ENCODE measurements around the gene WNT5A. TPM values are rescaled to one million over a fixed set of nuclear protein-coding genes. Genes with fewer than 3 reads are reported as not detected.

The WNT5A gene
- total RNA-seq, 3 donors from 2014 or later, result 7.0 to 54.7 (median 18.7) TPM

DNA sequence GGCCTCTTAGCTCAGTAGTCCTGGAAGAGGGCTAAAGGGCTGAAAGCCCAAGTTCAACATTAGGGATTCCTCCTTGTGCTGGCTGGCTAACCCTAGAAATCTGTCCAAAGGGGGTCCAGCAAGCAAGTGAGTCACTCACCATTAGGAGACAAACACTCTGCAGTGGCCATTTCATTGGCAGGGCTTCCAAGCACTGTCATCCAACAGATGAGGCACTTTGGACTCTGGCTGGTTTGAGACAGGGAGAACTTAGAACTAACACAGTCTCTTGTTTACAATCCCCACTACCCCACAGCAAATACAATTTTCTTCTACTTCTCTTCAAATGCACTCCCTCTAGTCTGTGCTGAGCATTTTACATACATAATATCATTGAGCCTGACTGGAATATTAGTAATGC lies 10.1 kb upstream of the WNT5A start:
- no peak overlapping the region for H3K4me3 ChIP-seq
- H3K27me3 ChIP-seq, result no peaks in the 10 kb centered on the region
- H3K4me1 ChIP-seq, result no peaks in the 10 kb centered on the region
- H3K36me3 ChIP-seq, result no peaks in the 10 kb centered on the region
- no peak for DNase-seq (ENCODE audit: low spot score in 2 of 2)
- intact Hi-C loops (cut with DNase I; ENCODE audit: low total_unique reads), result no loop called here
- no peaks in the 10 kb centered on the region for H3K9me3 ChIP-seq
- H3K27ac ChIP-seq, result no peak overlapping the region
- TF ChIP-seq, protein P1, sequence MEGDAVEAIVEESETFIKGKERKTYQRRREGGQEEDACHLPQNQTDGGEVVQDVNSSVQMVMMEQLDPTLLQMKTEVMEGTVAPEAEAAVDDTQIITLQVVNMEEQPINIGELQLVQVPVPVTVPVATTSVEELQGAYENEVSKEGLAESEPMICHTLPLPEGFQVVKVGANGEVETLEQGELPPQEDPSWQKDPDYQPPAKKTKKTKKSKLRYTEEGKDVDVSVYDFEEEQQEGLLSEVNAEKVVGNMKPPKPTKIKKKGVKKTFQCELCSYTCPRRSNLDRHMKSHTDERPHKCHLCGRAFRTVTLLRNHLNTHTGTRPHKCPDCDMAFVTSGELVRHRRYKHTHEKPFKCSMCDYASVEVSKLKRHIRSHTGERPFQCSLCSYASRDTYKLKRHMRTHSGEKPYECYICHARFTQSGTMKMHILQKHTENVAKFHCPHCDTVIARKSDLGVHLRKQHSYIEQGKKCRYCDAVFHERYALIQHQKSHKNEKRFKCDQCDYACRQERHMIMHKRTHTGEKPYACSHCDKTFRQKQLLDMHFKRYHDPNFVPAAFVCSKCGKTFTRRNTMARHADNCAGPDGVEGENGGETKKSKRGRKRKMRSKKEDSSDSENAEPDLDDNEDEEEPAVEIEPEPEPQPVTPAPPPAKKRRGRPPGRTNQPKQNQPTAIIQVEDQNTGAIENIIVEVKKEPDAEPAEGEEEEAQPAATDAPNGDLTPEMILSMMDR (IDR thresholded peaks at IDR 0.05), result no peak
- TF ChIP-seq POLR2A (IDR thresholded peaks at IDR 0.05), result no peak
- no peak for TF ChIP-seq POLR2AphosphoS5 (IDR thresholded peaks at IDR 0.05)

DNA sequence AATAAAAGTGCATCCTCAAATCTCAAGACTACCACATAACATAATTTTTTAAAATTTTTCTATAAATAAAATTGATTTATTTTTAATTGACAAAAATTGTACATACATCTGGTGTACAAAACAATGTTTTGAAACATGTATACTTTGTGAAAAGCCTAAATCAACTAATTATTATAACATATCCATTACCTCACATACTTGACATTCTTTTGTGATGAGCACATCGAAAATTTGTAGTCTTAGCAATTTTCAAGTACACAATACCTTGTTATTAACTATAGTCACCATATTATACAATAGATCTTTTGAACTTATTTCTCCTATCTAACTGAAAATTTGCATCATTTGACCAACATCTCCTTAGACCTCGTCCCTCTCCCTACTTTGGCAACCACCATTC lies 7.9 kb upstream of the WNT5A start:
- no peak overlapping the region for H3K4me3 ChIP-seq
- intact Hi-C loops (cut with DNase I; ENCODE audit: low total_unique reads), result no loop called here
- DNase-seq (ENCODE audit: low spot score in 2 of 2), result no peak
- TF ChIP-seq POLR2AphosphoS5 (IDR thresholded peaks at IDR 0.05), result no peak
- H3K27me3 ChIP-seq, result no peaks in the 10 kb centered on the region
- no peaks in the 10 kb centered on the region for H3K36me3 ChIP-seq
- H3K4me1 ChIP-seq, result no peaks in the 10 kb centered on the region
- H3K27ac ChIP-seq, result no peak overlapping the region
- H3K9me3 ChIP-seq, result no peaks in the 10 kb centered on the region

DNA sequence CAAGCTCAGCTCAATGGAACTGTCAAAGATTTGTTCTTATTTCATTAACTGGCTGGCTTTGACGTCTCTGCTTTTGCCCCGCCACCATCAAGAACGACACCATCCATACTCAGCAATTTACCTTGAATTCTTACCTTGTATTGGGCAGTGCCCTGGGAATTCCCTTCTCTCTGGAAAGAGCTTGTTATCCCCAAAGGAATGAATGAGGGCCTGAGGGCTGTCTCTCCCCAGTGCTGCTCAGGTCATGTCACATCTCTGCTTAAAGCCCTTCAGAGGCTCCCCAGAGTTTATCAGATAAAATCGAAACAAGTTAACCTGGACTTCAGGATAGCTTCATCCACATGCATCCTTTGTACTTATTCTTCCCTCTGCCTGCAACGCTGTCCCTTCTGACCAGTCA lies 5.9 kb upstream of the WNT5A start:
- intact Hi-C loops (cut with DNase I; ENCODE audit: low total_unique reads), result no loop called here
- Histone ChIP-seq H3K36me3 (no peaks in the 10 kb centered on the region), H3K27me3 (no peaks in the 10 kb centered on the region), H3K27ac (no peak overlapping the region), H3K4me1 (no peaks in the 10 kb centered on the region), H3K9me3 (no peaks in the 10 kb centered on the region), H3K4me3 (no peak overlapping the region)
- no peak for DNase-seq (ENCODE audit: low spot score in 2 of 2)
- no peak for TF ChIP-seq POLR2A (IDR thresholded peaks at IDR 0.05)
- TF ChIP-seq, protein P1 (IDR thresholded peaks at IDR 0.05), result no peak

DNA sequence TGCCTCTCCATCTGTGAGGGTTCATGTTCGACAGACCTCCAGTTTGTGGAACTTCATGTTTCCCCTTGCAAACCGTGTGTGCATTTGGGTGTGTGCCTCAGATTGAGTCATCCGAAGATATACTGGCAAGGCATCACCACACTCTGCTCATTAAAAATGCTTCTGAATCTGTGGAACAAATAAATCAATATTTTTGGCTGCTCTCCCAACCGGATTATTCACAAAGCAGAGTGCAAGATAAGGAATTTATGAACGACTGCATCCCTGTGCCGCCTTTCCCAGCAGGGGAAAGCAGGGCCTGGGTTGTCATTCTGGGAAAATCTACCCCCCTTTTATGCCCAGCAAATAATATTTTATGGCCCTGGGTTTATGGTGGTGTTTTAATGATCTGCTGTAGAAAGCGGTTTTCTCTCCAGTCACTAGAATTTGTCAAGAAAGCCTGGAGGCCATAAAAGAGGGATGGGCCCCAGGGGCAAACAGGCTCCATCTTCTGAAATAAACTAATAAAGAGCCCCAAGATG lies 4.2 kb upstream of the WNT5A start:
- H3K4me1 ChIP-seq, result no peaks in the 10 kb centered on the region
- intact Hi-C loops (cut with DNase I; ENCODE audit: low total_unique reads), result no loop called here
- no peaks in the 10 kb centered on the region for H3K36me3 ChIP-seq
- no peaks in the 10 kb centered on the region for H3K27me3 ChIP-seq
- H3K27ac ChIP-seq, result no peak overlapping the region
- no peak for DNase-seq (ENCODE audit: low spot score in 2 of 2)
- H3K9me3 ChIP-seq, result no peaks in the 10 kb centered on the region
- TF ChIP-seq POLR2A (IDR thresholded peaks at IDR 0.05) (no peak), POLR2AphosphoS5 (IDR thresholded peaks at IDR 0.05) (no peak)
- TF ChIP-seq, protein P1 (IDR thresholded peaks at IDR 0.05), result no peak
- H3K4me3 ChIP-seq, result no peak overlapping the region

DNA sequence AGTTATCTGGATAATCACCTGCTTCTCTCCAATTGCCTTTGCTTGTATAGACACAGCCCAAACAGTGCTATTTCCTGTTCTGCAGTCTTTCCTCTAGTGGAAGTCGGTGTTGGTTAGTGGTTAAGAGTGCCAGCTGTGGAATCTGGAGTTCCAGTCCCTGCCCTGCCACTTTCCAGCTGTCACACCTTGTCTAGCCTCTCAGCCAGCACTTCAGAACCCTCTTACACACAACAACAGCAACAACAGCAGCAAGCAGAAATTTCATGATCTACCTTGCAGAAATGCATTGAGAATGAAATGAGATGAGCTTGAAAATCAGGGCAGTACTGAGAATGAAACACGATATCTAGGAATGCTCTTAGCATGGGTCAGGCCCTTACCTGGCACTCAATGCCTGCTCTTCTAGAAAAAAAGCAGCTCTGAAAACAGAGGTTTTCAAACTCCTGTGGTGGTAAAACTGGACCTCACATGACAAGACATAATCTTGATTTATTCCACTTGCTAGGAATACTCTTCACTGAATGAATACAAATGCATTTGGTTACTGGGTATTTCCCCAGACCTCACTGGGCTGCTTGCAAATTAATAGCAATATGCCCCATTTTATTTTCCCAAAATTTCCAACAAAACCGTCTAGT lies 3.3 kb upstream of the WNT5A start:
- no peak for DNase-seq (ENCODE audit: low spot score in 2 of 2)
- intact Hi-C loops (cut with DNase I; ENCODE audit: low total_unique reads), result no loop called here
- TF ChIP-seq, protein P1 (IDR thresholded peaks at IDR 0.05), result no peak
- TF ChIP-seq POLR2A (IDR thresholded peaks at IDR 0.05), result no peak
- no peak for TF ChIP-seq POLR2AphosphoS5 (IDR thresholded peaks at IDR 0.05)
- Histone ChIP-seq H3K9me3 (no peaks in the 10 kb centered on the region), H3K4me3 (no peak overlapping the region), H3K27me3 (no peaks in the 10 kb centered on the region), H3K36me3 (no peaks in the 10 kb centered on the region), H3K4me1 (no peaks in the 10 kb centered on the region), H3K27ac (no peak overlapping the region)
